HepG2 (cell line): ENCODE data around the gene INHA. TPM values are rescaled to one million over a fixed set of nuclear protein-coding genes. Genes with fewer than 3 reads are reported as not detected.

Experiments
- AKAP8 ChIP-seq: sonication (generic); formaldehyde crosslinking; IDR thresholded peaks from 2 replicates; pipeline ENCODE4 v1.5.1; 2020; ENCODE audit warnings: mild to moderate bottlenecking, missing genetic modification reagents
- ARID2 ChIP-seq: sonication (generic); formaldehyde crosslinking; IDR thresholded peaks from 2 replicates; pipeline ENCODE4 v1.8.1; 2022; ENCODE audit warnings: mild to moderate bottlenecking, missing genetic modification reagents, borderline replicate concordance
- CEBPZ ChIP-seq: IDR thresholded peaks from 2 replicates; pipeline ENCODE4 v1.6.1; 2012; ENCODE audit warnings: low read length, improper control_type of control experiment
- DNMT3B ChIP-seq: conservative IDR thresholded peaks from 2 replicates; pipeline ENCODE4 v1.6.1; 2016; ENCODE audit warnings: missing biosample characterization, control low read depth
- ELF1 ChIP-seq: sonication (generic); formaldehyde crosslinking; IDR thresholded peaks from 2 replicates; pipeline ENCODE4 v1.4.0; 2020; ENCODE audit warnings: missing genetic modification reagents
- HDAC2 ChIP-seq: sonication (generic); formaldehyde crosslinking; IDR thresholded peaks from 2 replicates; pipeline ENCODE4 v1.4.0; 2020; ENCODE audit warnings: missing genetic modification reagents
- HIC2 ChIP-seq: sonication (generic); formaldehyde crosslinking; IDR thresholded peaks from 2 replicates; pipeline ENCODE4 v1.9.0; 2022; ENCODE audit warnings: low read depth, missing genetic modification reagents
- HOXA3 ChIP-seq: sonication (generic); formaldehyde crosslinking; IDR thresholded peaks from 2 replicates; pipeline ENCODE4 v1.5.0; 2020; ENCODE audit warnings: missing genetic modification reagents
- IRX3 ChIP-seq: sonication (generic); formaldehyde crosslinking; IDR thresholded peaks from 2 replicates; pipeline ENCODE4 v1.8.1; 2023; ENCODE audit warnings: mild to moderate bottlenecking, low read depth, missing genetic modification reagents, borderline replicate concordance
- KDM4B ChIP-seq: sonication (generic); formaldehyde crosslinking; IDR thresholded peaks from 2 replicates; pipeline ENCODE4 v1.4.0; 2020; ENCODE audit warnings: missing genetic modification reagents
- MIXL1 ChIP-seq: IDR thresholded peaks from 2 replicates; pipeline ENCODE4 v1.6.1; 2016
- POGZ ChIP-seq: sonication (generic); formaldehyde crosslinking; IDR thresholded peaks from 2 replicates; pipeline ENCODE4 v1.4.0; 2020; ENCODE audit warnings: mild to moderate bottlenecking, missing genetic modification reagents
- RAD51 ChIP-seq: fragments of 450-650 bp; IDR thresholded peaks from 2 replicates; pipeline ENCODE4 v1.6.1; 2016; ENCODE audit warnings: borderline replicate concordance
- SALL2 ChIP-seq: sonication (generic); formaldehyde crosslinking; IDR thresholded peaks from 2 replicates; pipeline ENCODE4 v1.8.1; 2023; ENCODE audit warnings: mild to moderate bottlenecking, missing genetic modification reagents, inconsistent platforms
- TRIM24 ChIP-seq: sonication (generic); formaldehyde crosslinking; IDR thresholded peaks from 2 replicates; pipeline ENCODE4 v1.8.0; 2022; ENCODE audit warnings: mild to moderate bottlenecking, missing genetic modification reagents
- ZBTB43 ChIP-seq: sonication (generic); formaldehyde crosslinking; conservative IDR thresholded peaks from 2 replicates; pipeline ENCODE4 v1.4.0; 2020; ENCODE audit warnings: missing genetic modification reagents
- ZNF138 ChIP-seq: sonication (generic); formaldehyde crosslinking; IDR thresholded peaks from 2 replicates; pipeline ENCODE4 v1.5.0; 2020; ENCODE audit warnings: mild to moderate bottlenecking, low read depth, missing genetic modification reagents
- ZNF331 ChIP-seq: sonication (generic); formaldehyde crosslinking; IDR thresholded peaks from 2 replicates; pipeline ENCODE4 v1.4.0; 2020; ENCODE audit warnings: missing genetic modification reagents
- ZNF574 ChIP-seq: sonication (generic); formaldehyde crosslinking; IDR thresholded peaks from 2 replicates; pipeline ENCODE4 v1.4.0; 2020; ENCODE audit warnings: missing genetic modification reagents
- ZNF790 ChIP-seq: sonication (generic); formaldehyde crosslinking; IDR thresholded peaks from 2 replicates; pipeline ENCODE4 v1.8.0; 2022; ENCODE audit warnings: missing genetic modification reagents, mild to moderate bottlenecking, borderline replicate concordance
- ZNF850 ChIP-seq: sonication (generic); formaldehyde crosslinking; conservative IDR thresholded peaks from 2 replicates; pipeline ENCODE4 v1.9.0; 2021; ENCODE audit warnings: mild to moderate bottlenecking, missing genetic modification reagents
- polyA plus RNA-seq, 8 experiments: library from polyadenylated mRNA; depleted of rRNA in 3 of 8; stranded (reverse) in 7 of 8; unstranded in 1 of 8; fragments of >200 nt; fragmentation: Illumina TruSeq in 4 of 8; extraction: Trizol in 4 of 8; gene quantifications; 2 replicates each; pipeline versions ENCODE4 v1.2.1 to v1.2.3, GENCODE V29; 2011 to 2016; ENCODE audit warnings: low read depth in 4 of 8, missing spikeins in 1 of 8, mixed read lengths in 1 of 8; ENCODE audit not compliant: insufficient read depth in 1 of 8
- total RNA-seq, 5 experiments: library from RNA; depleted of rRNA; stranded (reverse); fragments of >200 nt; fragmentation: Illumina TruSeq; extraction: Trizol; gene quantifications; 2 replicates each; pipeline ENCODE4 v1.2.3, GENCODE V29; 2016; ENCODE audit warnings: low read depth in 1 of 5

INHA gene
- total and polyA plus RNA-seq, 2 of the 13 experiments (the other 11 are each of a cell fraction or from before 2014, with no cell fraction given): 4.1 to 15.2 TPM

GRCh38 chr2:219552382-219553167 lies 19.5 kb upstream of the INHA start (continued):
- peak; percentile 54; the same call in 1 of the 2 replicates for TF ChIP-seq ZNF574 (CRISPR knock-in tag)
- no peak; the same call in 1 of the 2 replicates for TF ChIP-seq ZNF331 (CRISPR knock-in tag)
- no peak for TF ChIP-seq ARID2 (CRISPR knock-in tag)
- TF ChIP-seq IRX3 (CRISPR knock-in tag): no peak; the same call in 1 of the 2 replicates
- TF ChIP-seq AKAP8 (CRISPR knock-in tag): peak; percentile 98
- TF ChIP-seq ZBTB43: no peak
- no peak for TF ChIP-seq POGZ (CRISPR knock-in tag)
- peak; percentile 15; the same call in 1 of the 2 replicates for TF ChIP-seq HDAC2 (CRISPR knock-in tag)
- TF ChIP-seq HIC2 (CRISPR knock-in tag): peak; percentile 55
- TF ChIP-seq ELF1 (CRISPR knock-in tag): peak; percentile 36; the same call in 1 of the 2 replicates
- no peak for TF ChIP-seq ZNF850 (CRISPR knock-in tag)
- no peak for TF ChIP-seq DNMT3B (CRISPR knock-in tag)
- peak; percentile 97 for TF ChIP-seq ZNF138
- no peak for TF ChIP-seq CEBPZ
- peak; percentile 66 for TF ChIP-seq HOXA3 (CRISPR knock-in tag)
- TF ChIP-seq MIXL1: no peak
- TF ChIP-seq SALL2 (CRISPR knock-in tag): no peak; the same call in 1 of the 2 replicates
- TF ChIP-seq TRIM24: 0 out of 2 replicates have a peak, but pooled peaks have one; percentile 32
- TF ChIP-seq KDM4B: 0 out of 2 replicates have a peak, but pooled peaks have one; percentile 20
- no peak for TF ChIP-seq RAD51
- TF ChIP-seq ZNF790 (CRISPR knock-in tag): peak; percentile 59; the same call in 1 of the 2 replicates
